K562 (cell line): ENCODE data around the gene JPH3.

Source experiments
- ARID4B ChIP-seq: sonication (generic); formaldehyde crosslinking; IDR thresholded peaks from 2 replicates; pipeline ENCODE4 v1.8.0; 2022; ENCODE audit warnings: mild to moderate bottlenecking, missing genetic modification reagents
- CTCF ChIP-seq, 3 experiments: IDR thresholded peaks in 2 of 3; conservative IDR thresholded peaks in 1 of 3; 2 replicates each; pipeline ENCODE4 v1.5.1; 2011 to 2012; ENCODE audit warnings: low read length in 3 of 3, mild to moderate bottlenecking in 3 of 3, control low read depth in 2 of 3, improper control_type of control experiment in 1 of 3, inconsistent platforms in 1 of 3, low read depth in 1 of 3, mixed read lengths in 1 of 3, moderate library complexity in 1 of 3; ENCODE audit not compliant: insufficient read depth in 2 of 3
- POLR2A ChIP-seq: fragments of 450-650 bp; conservative IDR thresholded peaks from 2 replicates; pipeline ENCODE4 v1.6.1; 2016
- ZNF318 ChIP-seq, 2 experiments: fragments of 450-650 bp; IDR thresholded peaks; 2 replicates each; pipeline ENCODE4 v1.6.1; 2016; ENCODE audit warnings: mild to moderate bottlenecking in 2 of 2, borderline replicate concordance in 1 of 2, low read depth in 1 of 2, moderate library complexity in 1 of 2
- ZNF639 ChIP-seq, 2 experiments: fragments of 200-800 bp in 1 of 2; sonication (Bioruptor generic) in 1 of 2; sonication (generic) in 1 of 2; formaldehyde crosslinking in 1 of 2; IDR thresholded peaks in 1 of 2; conservative IDR thresholded peaks in 1 of 2; 2 replicates each; pipeline versions ENCODE4 v1.5.0 to v1.6.1; 2016 to 2020; ENCODE audit warnings: missing compliant biosample characterization in 1 of 2, missing genetic modification characterization in 1 of 2, missing genetic modification reagents in 1 of 2

- no peak for TF ChIP-seq POLR2A
- no peak for TF ChIP-seq ARID4B
- TF ChIP-seq CTCF (IDR thresholded peaks at IDR 0.05 in 2 of 3, conservative IDR thresholded peaks at IDR 0.05 in 1 of 3; ENCODE audit: insufficient read depth in 2 of 3, low read depth in 1 of 3, low read length in 3 of 3): no peak
- TF ChIP-seq ZNF318 (IDR thresholded peaks at IDR 0.05; ENCODE audit: borderline replicate concordance in 1 of 2, low read depth in 1 of 2): no peak
- no peak for TF ChIP-seq ZNF639 (CRISPR knock-in tag; conservative IDR thresholded peaks at IDR 0.05 in 1 of 2, IDR thresholded peaks at IDR 0.05 in 1 of 2)
Observed at GRCh38 chr16:87564524-87564778, 37.9 kb upstream of the JPH3 start.
